ENCODE measurements around the gene CLEC17A. TPM values are rescaled to one million over a fixed set of nuclear protein-coding genes. Genes with fewer than 3 reads are reported as not detected.

The CLEC17A gene
- total RNA-seq, 2 donors from 2014 or later = 0.34 to 2.4 TPM

DNA sequence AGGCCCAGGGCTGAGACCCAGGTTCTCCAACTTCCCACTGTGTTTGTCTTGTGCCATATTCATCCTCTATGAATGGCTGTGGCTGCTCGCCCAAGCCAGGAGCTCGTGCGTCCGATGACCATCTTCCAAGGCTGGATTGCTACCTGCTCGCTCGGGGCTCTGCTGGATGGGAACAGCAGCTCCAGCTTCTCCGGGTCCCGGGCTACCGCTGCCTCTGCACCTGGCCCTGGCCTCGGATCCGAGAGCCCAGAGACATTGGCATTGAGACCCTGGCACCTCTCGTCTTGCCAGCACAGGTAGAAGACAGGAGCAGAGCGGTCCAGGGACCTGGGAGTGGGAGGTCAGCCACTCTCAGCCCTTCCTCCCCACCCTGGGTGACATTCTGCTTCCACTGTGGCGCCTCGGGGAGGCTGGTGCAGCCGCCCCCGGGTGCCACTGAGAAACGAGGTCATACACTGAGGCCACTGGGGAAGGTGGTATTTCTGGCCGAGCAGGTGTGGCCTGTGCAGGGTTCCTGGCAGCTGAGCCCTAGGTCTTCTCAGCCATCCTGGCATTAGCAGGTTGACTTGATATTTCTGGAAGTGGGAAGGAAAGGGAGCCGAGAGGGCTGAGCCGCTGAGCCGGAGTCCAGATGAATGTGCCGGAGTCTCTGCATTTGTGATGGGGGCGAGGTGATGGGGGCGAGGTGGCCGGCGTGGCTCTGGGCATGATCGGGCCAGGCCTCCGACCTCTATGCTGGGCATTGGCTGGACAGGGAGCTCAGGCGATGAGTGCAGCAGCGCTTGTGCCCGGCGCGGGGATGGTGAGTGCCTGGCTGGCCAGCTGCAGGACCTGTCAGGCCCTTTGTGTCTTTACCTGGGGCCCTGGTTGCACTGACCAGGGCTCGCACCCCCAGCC is 29.6 kb upstream of the CLEC17A start:
- DNase-seq (no peak), ATAC-seq (no peak)
- Mint-ChIP-seq H3K4me3 (no peak overlapping the region), H3K27ac (peak overlapping the region; percentile 92), H3K36me3 (ENCODE audit: low read depth) (no peaks in the 10 kb centered on the region), H3K4me1 (peaks cover 39% of the 10 kb centered on the region), H3K27me3 (no peaks in the 10 kb centered on the region)
- H3K9me3 ChIP-seq (ENCODE audit: control insufficient read depth, low read length, poor library complexity, severe bottlenecking) = no peaks in the 10 kb centered on the region

DNA sequence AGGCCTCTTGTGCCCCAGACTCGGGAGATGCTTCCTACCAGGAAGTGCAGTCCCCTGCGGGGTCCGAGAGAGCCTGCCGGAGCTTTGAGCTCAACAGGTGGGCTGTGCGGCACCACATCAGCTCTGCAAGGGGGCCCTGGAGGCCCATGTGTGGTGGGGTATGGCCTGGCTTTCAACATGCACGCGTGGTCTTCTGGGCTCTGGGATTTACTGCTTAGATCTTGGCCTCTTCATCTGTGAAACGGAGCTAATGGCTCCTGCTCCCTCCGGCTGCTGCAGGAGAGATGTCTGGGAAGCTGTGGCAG is 29.0 kb upstream of the CLEC17A start:
- Mint-ChIP-seq H3K36me3 (ENCODE audit: low read depth) (no peaks in the 10 kb centered on the region), H3K27me3 (no peaks in the 10 kb centered on the region), H3K4me3 (no peak overlapping the region), H3K27ac (no peak overlapping the region), H3K4me1 (peaks cover 37% of the 10 kb centered on the region)
- DNase-seq = no peak
- no peak for ATAC-seq
- H3K9me3 ChIP-seq (ENCODE audit: control insufficient read depth, low read length, poor library complexity, severe bottlenecking) = no peaks in the 10 kb centered on the region

- Mint-ChIP-seq H3K4me3 (peak overlapping the region; percentile 52), H3K4me1 (peaks cover 37% of the 10 kb centered on the region), H3K27ac (peak overlapping the region; percentile 76), H3K27me3 (no peaks in the 10 kb centered on the region), H3K36me3 (ENCODE audit: low read depth) (no peaks in the 10 kb centered on the region)
- ATAC-seq (no peak), DNase-seq (no peak)
- no peaks in the 10 kb centered on the region for H3K9me3 ChIP-seq (ENCODE audit: control insufficient read depth, low read length, poor library complexity, severe bottlenecking)
These were observed 28.5 kb upstream of the CLEC17A start for GRCh38 chr19:14554382-14554812.

DNA sequence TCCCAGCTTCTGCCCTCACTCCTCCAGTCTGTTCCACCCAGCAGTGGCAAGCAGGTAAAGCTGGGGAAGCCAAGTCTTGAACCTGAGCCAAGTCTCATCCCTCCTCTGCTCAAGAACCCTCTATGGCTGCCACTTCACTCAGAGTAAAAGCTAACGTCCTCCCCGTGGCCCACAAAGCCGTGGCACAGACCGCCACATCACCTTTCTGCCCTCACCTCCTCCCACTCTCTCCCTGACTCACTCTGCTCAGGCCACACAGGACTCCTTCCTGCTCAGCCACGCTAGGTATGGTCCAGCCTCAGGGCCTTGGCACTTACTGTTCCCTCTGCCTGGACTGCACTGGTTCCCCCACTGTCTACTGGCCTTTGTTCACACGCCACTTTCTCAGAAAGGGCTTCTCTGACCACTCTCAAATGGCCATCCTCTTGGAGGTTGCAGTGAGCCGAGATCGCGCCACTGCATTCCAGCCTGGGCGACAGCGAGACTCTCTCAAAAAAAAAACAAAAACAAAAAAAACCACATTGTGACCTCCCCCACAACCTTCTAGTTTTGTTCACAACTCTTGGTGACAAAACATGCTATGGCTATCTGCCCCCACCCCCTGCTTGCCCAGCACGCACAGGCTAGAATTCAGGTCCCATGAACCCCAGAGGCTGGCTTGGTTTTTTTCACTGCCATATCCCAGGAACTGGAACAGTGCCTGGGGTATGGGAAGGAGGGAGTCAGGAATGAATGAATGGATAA is 26.8 kb upstream of the CLEC17A start:
- no peaks in the 10 kb centered on the region for H3K9me3 ChIP-seq (ENCODE audit: control insufficient read depth, low read length, poor library complexity, severe bottlenecking)
- DNase-seq (no peak), ATAC-seq (no peak)
- Mint-ChIP-seq H3K4me3 (peak overlapping the region; percentile 77), H3K27me3 (no peaks in the 10 kb centered on the region), H3K27ac (peak overlapping the region; percentile 83), H3K36me3 (ENCODE audit: low read depth) (no peaks in the 10 kb centered on the region), H3K4me1 (peaks cover 32% of the 10 kb centered on the region)

GRCh38 chr19:14556662-14557188 is 26.2 kb upstream of the CLEC17A start:
- peak overlapping the region; percentile 77 for H3K4me3 Mint-ChIP-seq
- no peaks in the 10 kb centered on the region for H3K36me3 Mint-ChIP-seq (ENCODE audit: low read depth)
- H3K4me1 Mint-ChIP-seq = peaks cover 26% of the 10 kb centered on the region
- H3K27ac Mint-ChIP-seq = peak overlapping the region; percentile 83
- DNase-seq (peak; percentile 59 to 69 (median 60)), ATAC-seq (peak; percentile 85)
- no peaks in the 10 kb centered on the region for H3K27me3 Mint-ChIP-seq
- H3K9me3 ChIP-seq (ENCODE audit: control insufficient read depth, low read length, poor library complexity, severe bottlenecking) = no peaks in the 10 kb centered on the region

DNA sequence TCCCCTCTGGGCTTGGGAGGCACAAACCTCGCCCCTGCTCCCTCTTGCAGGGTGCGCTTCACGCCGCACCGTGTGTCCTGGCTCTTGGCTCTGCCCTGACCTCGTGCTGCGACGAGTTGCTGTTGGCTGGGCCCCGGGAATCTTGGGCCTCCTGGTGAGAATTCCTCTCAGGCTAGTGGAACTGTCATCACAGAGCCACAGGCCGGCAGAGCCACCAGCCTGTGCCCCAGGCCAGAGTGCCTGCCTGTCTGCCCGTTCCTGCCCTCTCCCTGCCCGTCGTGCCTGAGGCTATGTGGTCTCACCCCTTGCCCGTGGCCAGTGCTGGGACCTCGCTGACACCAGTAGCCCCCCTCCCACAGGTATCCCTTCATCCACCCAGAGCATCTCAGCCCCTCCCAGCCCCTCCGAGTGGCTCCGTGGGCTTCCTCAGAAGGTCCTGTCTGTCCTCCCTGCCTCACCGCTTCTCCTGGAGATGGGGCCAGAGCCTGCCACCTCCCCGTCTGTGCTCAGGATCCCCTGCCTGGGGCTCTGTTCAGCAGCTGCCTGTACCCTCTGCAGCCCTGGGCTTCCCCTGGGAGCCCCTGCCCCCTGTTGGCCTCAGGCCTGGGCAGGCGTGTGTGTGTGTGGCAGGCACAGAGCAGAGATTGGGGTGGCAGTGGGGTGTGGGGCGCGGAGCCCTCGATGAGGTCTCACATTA is 24.4 kb upstream of the CLEC17A start:
- Mint-ChIP-seq H3K4me1 (peaks cover 26% of the 10 kb centered on the region), H3K27me3 (no peaks in the 10 kb centered on the region), H3K27ac (peak overlapping the region; percentile 37), H3K36me3 (ENCODE audit: low read depth) (no peaks in the 10 kb centered on the region), H3K4me3 (no peak overlapping the region)
- no peaks in the 10 kb centered on the region for H3K9me3 ChIP-seq (ENCODE audit: control insufficient read depth, low read length, poor library complexity, severe bottlenecking)
- no peak for DNase-seq
- ATAC-seq = no peak

DNA sequence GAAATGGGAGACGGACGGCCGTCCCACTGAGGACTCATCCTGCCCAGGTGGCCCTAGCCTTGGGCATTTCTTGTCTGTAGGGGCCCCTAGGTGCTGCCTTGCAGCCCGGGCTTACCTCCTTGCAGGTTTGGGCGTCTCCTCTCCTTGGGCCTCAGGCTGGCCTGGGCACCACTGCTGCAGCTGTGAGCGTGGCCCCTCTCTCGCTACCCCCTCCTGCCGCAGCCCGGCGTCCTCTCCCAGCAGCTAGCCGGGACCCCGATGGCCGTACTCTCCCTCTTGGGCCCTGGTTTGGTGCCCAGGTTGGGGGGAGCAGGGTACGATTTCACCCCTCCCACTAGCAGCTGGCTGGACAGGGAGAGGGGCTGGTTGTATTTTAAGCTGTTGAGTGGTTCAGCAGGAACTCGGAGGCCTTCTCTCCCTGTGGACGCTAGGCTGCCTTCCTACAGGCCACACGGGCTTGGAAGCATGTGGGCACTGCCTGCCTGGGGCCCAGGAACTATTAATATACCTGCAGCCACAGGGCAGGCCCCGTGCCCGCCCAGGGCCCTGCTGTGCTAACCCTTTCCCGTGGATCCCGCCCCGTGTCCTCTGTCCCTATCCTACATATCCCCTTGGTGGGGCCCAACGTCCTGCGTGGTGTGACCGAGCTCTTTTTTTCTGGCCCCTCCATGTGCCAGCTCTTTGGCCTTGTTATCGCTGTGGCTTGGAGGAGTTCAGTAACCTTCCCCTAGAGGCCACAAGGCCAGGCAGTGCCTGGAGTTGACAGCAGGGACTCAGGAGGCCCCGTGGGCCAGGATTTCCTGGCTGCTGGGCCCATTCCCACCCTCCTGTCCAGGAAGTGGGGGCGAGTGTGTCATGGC is 22.7 kb upstream of the CLEC17A start:
- peak overlapping the region; percentile 49 for H3K27ac Mint-ChIP-seq
- H3K4me3 Mint-ChIP-seq = no peak overlapping the region
- no peak for DNase-seq
- H3K9me3 ChIP-seq (ENCODE audit: control insufficient read depth, low read length, poor library complexity, severe bottlenecking) = no peaks in the 10 kb centered on the region
- H3K4me1 Mint-ChIP-seq = peaks cover 24% of the 10 kb centered on the region
- ATAC-seq = no peak
- H3K36me3 Mint-ChIP-seq (ENCODE audit: low read depth) = no peaks in the 10 kb centered on the region
- H3K27me3 Mint-ChIP-seq = no peaks in the 10 kb centered on the region

- Mint-ChIP-seq H3K4me3 (no peak overlapping the region), H3K27me3 (no peaks in the 10 kb centered on the region), H3K4me1 (peaks cover 23% of the 10 kb centered on the region), H3K36me3 (ENCODE audit: low read depth) (no peaks in the 10 kb centered on the region), H3K27ac (peak overlapping the region; percentile 49)
- H3K9me3 ChIP-seq (ENCODE audit: control insufficient read depth, low read length, poor library complexity, severe bottlenecking) = no peaks in the 10 kb centered on the region
- DNase-seq (no peak), ATAC-seq (no peak)
These were observed 22.1 kb upstream of the CLEC17A start for GRCh38 chr19:14560776-14561108.

DNA sequence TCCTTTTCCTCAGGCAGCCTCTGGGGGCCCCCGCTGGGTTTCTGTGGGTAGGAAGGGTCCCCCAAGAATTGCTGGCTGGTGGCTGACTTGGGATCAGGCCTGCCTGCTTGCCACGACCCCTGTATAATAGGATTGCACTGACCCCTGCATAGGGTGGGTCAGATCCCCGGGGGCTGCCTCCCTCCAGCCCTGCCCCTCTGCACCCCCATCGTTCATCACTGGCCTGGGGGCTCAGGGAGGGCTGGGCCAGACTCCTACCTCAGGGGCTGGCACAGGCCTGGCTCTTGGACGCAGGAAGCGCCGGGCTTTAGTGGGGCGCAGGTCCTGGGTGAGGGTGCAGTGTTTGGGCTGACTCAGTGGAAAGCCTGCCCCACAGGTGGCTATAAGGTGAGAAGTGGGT is 21.6 kb upstream of the CLEC17A start:
- no peaks in the 10 kb centered on the region for H3K9me3 ChIP-seq (ENCODE audit: control insufficient read depth, low read length, poor library complexity, severe bottlenecking)
- DNase-seq (no peak), ATAC-seq (no peak)
- Mint-ChIP-seq H3K27me3 (no peaks in the 10 kb centered on the region), H3K4me3 (no peak overlapping the region), H3K36me3 (ENCODE audit: low read depth) (no peaks in the 10 kb centered on the region), H3K27ac (peak overlapping the region; percentile 49), H3K4me1 (peaks cover 20% of the 10 kb centered on the region)

GRCh38 chr19:14561847-14562351 is 21.0 kb upstream of the CLEC17A start:
- H3K9me3 ChIP-seq (ENCODE audit: control insufficient read depth, low read length, poor library complexity, severe bottlenecking) = no peaks in the 10 kb centered on the region
- DNase-seq (no peak), ATAC-seq (no peak)
- H3K4me3 Mint-ChIP-seq = no peak overlapping the region
- peaks cover 15% of the 10 kb centered on the region for H3K4me1 Mint-ChIP-seq
- no peaks in the 10 kb centered on the region for H3K27me3 Mint-ChIP-seq
- H3K36me3 Mint-ChIP-seq (ENCODE audit: low read depth) = no peaks in the 10 kb centered on the region
- H3K27ac Mint-ChIP-seq = no peak overlapping the region

DNA sequence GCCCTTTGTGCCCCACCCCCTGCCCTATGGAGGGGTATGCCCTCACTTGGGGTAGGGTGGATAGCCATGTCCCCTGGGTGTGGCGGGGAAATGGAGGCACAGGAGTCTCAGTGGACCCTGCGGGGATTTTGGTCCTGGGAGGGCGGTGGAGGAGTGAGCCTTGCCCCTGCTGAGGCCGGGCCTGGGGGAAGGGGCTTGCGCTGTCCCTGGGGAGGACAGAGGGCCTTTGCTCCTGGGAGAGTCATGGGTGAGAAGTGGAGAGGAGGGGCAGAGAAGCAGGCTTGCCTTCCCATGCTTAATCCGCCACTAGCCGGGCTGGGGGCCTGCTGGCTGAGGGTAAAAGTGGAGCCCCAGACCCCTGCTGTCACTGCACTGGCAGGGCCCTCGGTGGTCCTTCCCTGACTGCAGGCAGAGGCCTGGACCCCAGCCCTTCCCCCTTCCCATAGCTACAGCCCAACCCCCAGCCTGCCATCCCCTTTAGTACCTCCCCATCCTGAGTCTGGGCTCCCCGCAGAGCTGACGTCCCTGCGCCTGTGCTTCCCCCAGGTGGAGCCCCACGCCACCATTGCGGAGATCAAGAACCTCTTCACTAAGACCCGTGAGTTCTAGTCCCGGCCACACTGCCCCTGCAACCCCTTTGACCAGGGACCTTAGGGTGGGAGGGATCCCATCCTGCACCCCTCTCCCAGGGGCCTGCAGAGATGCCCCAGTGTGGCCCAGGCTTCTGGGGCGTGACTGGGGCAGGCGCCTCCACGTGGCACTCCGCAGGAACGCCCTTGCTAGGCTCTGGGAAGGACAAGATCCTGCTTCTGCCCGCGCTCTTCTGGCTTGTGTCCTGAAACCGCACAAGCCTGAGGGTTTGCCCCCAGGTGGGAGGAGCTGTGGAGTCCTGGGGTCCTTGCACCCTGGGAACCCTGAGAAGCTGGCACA is 20.0 kb upstream of the CLEC17A start:
- Mint-ChIP-seq H3K27me3 (no peaks in the 10 kb centered on the region), H3K4me1 (peaks cover 23% of the 10 kb centered on the region), H3K4me3 (no peak overlapping the region), H3K36me3 (ENCODE audit: low read depth) (no peaks in the 10 kb centered on the region), H3K27ac (peak overlapping the region; percentile 9)
- ATAC-seq (no peak), DNase-seq (no peak)
- H3K9me3 ChIP-seq (ENCODE audit: control insufficient read depth, low read length, poor library complexity, severe bottlenecking) = no peaks in the 10 kb centered on the region

GRCh38 chr19:14563590-14563926 is 19.3 kb upstream of the CLEC17A start:
- no peak overlapping the region for H3K4me3 Mint-ChIP-seq
- H3K27me3 Mint-ChIP-seq = no peaks in the 10 kb centered on the region
- peaks cover 24% of the 10 kb centered on the region for H3K4me1 Mint-ChIP-seq
- ATAC-seq (no peak), DNase-seq (no peak)
- H3K36me3 Mint-ChIP-seq (ENCODE audit: low read depth) = no peaks in the 10 kb centered on the region
- no peaks in the 10 kb centered on the region for H3K9me3 ChIP-seq (ENCODE audit: control insufficient read depth, low read length, poor library complexity, severe bottlenecking)
- peak overlapping the region; percentile 32 for H3K27ac Mint-ChIP-seq
